ENCODE results near the gene ZNF710.

DNA sequence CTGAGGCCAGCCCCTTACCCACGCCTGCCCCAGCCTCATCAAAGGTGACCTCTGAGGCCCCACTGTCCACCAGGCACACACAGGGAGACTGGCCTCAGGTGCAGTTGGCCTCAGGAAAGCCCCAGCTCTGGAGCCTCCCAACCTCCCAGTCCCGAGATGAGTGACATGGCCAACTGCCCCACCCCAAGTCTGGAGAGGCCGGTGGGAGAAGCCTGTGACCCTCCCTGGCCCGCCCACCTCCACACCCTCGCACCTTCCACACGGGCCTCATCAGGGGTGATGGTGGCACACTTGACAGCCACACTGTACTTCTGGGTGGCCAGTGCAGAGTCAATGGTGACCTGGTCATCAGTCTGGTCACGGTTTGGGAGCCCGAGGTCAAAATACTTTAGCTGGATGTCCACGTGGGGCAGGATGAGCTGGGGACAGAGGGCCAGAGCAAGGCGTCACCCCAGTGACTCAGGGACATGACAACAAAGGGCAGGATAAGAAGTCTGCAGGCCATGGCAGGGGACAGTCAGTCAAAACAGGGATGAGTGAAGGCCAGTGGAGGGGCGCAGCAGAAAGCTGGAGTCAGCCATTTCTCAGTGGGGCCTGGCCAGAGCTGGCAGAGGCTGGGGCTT is 89.2 kb downstream of the ZNF710 start:
- no peak for TF ChIP-seq CAMTA2 (CRISPR knock-in tag; IDR thresholded peaks at IDR 0.05; ENCODE audit: borderline replicate concordance)
- TF ChIP-seq, protein P1, sequence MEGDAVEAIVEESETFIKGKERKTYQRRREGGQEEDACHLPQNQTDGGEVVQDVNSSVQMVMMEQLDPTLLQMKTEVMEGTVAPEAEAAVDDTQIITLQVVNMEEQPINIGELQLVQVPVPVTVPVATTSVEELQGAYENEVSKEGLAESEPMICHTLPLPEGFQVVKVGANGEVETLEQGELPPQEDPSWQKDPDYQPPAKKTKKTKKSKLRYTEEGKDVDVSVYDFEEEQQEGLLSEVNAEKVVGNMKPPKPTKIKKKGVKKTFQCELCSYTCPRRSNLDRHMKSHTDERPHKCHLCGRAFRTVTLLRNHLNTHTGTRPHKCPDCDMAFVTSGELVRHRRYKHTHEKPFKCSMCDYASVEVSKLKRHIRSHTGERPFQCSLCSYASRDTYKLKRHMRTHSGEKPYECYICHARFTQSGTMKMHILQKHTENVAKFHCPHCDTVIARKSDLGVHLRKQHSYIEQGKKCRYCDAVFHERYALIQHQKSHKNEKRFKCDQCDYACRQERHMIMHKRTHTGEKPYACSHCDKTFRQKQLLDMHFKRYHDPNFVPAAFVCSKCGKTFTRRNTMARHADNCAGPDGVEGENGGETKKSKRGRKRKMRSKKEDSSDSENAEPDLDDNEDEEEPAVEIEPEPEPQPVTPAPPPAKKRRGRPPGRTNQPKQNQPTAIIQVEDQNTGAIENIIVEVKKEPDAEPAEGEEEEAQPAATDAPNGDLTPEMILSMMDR (CRISPR knock-in tag; IDR thresholded peaks at IDR 0.05), result no peak
- TF ChIP-seq JUND (CRISPR knock-in tag; IDR thresholded peaks at IDR 0.05), result no peak
- no peak for TF ChIP-seq RAD21 (CRISPR knock-in tag; IDR thresholded peaks at IDR 0.05)
- TF ChIP-seq U2AF1 (optimal IDR thresholded peaks at IDR 0.05; ENCODE audit: low read depth, low read length), result no peak
- TF ChIP-seq EZH2 (conservative IDR thresholded peaks at IDR 0.05; ENCODE audit: low read depth, low read length), result no peak
- TF ChIP-seq ZNF17 (CRISPR knock-in tag; IDR thresholded peaks at IDR 0.05), result no peak

Measured in HepG2 (cell line).